BE2C (cell line): ENCODE results near the gene NAA20.
A peak's percentile ranks its signal among the peaks of the same experiment; 100 is the strongest.

Experiments used
- DNase-seq: peaks from one replicate; pipeline ENCODE4 v3.0.0-alpha.2; 2020
- H3K27me3 ChIP-seq: fragments of 250-450 bp; sonication (Bioruptor Pico); 2 replicates; pipeline ENCODE4 v1.5.1; 2020; ENCODE audit warnings: mild to moderate bottlenecking
- H3K36me3 ChIP-seq: fragments of 250-450 bp; sonication (Bioruptor Pico); 2 replicates; pipeline ENCODE4 v1.5.1; 2020; ENCODE audit warnings: mild to moderate bottlenecking
- H3K4me1 ChIP-seq: fragments of 250-450 bp; sonication (Bioruptor Pico); 2 replicates; pipeline ENCODE4 v1.5.1; 2020
- H3K4me3 ChIP-seq: 2 replicates; pipeline ENCODE4 v1.5.1; 2011; ENCODE audit warnings: low read depth, low read length
- H3K9me3 ChIP-seq: fragments of 250-450 bp; sonication (Bioruptor Pico); 2 replicates; pipeline ENCODE4 v1.5.1; 2020
- CTCF ChIP-seq: IDR thresholded peaks from 2 replicates; pipeline ENCODE4 v1.5.1; 2012; ENCODE audit warnings: mild to moderate bottlenecking, low read depth, low read length

The NAA20 gene

DNA sequence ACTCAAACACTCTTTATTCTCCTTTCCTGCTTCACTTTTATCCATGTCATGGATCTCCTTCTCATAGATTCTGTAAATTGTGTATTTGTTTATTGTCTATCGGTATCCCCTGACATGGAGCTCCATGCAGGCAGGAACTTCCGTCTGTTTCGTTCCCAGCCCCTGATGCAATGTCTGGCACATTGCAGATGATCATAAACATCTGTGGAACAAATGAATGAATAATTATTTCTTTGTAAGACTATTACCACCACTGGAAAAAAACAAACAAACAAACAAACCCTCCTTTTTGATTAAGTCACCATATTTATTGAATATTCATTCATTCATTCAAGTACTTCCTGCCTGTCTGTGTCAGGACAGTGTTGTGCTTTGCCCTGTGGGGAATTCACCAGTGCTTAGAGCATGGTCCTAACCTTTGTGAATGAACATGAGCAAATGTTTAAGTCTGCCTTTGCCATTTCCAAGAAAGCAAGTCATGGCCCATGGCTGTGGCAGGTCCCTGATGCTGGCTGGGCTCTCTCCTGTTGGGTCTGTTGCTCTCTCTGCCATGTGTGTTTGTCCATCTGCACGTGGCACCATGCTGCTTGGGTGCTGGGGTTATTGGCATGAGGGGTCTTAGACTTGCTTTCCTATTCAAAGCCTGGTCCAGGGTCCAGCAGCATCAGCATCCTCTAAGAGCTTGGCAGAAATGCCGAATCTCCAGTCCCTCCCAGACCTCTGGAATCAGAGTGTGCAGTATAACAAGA, 47.5 kb upstream of the NAA20 start:
- DNase-seq: no peak
- no peaks in the 10 kb centered on the region for H3K27me3 ChIP-seq
- no peak overlapping the region for H3K4me3 ChIP-seq
- no peaks in the 10 kb centered on the region for H3K9me3 ChIP-seq
- H3K36me3 ChIP-seq: no peaks in the 10 kb centered on the region
- H3K4me1 ChIP-seq: no peaks in the 10 kb centered on the region
- no peak for TF ChIP-seq CTCF

DNA sequence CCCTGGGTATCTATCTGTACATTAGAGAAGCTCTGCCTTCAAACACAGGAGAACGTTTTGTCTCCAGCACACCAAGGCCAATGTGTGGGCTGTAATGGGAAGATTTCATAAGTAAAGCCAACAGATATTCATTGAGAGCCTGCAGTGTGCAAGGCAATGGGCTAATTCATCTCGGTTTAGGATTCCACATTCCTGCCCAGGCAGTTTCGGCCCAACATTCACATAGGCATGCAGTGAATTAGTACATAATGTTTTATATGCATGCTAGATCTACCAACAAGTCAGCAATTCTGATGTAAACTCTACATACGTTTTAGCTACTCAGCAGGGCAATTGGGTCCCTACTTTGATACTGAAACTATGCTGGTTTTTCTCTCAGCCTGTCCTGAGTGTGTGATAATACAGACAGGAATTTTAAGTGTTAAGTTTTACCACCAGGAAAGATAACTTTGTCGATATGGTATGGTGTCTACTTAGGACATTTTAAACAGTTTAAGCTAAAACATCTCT, 46.9 kb upstream of the NAA20 start:
- DNase-seq: no peak
- no peaks in the 10 kb centered on the region for H3K27me3 ChIP-seq
- no peak overlapping the region for H3K4me3 ChIP-seq
- TF ChIP-seq CTCF: no peak
- no peaks in the 10 kb centered on the region for H3K36me3 ChIP-seq
- no peaks in the 10 kb centered on the region for H3K9me3 ChIP-seq
- no peaks in the 10 kb centered on the region for H3K4me1 ChIP-seq

- no peak for TF ChIP-seq CTCF
- H3K36me3 ChIP-seq: no peaks in the 10 kb centered on the region
- DNase-seq: no peak
- H3K4me1 ChIP-seq: no peaks in the 10 kb centered on the region
- no peaks in the 10 kb centered on the region for H3K27me3 ChIP-seq
- H3K4me3 ChIP-seq: no peak overlapping the region
- H3K9me3 ChIP-seq: no peaks in the 10 kb centered on the region
These were observed 46.0 kb upstream of the NAA20 start for GRCh38 chr20:19971116-19971515.

GRCh38 chr20:19973961-19974629, 43.1 kb upstream of the NAA20 start:
- no peaks in the 10 kb centered on the region for H3K27me3 ChIP-seq
- H3K9me3 ChIP-seq: no peaks in the 10 kb centered on the region
- TF ChIP-seq CTCF: no peak
- H3K36me3 ChIP-seq: no peaks in the 10 kb centered on the region
- DNase-seq: no peak
- peak overlapping the region; percentile 70 for H3K4me3 ChIP-seq
- no peaks in the 10 kb centered on the region for H3K4me1 ChIP-seq

DNA sequence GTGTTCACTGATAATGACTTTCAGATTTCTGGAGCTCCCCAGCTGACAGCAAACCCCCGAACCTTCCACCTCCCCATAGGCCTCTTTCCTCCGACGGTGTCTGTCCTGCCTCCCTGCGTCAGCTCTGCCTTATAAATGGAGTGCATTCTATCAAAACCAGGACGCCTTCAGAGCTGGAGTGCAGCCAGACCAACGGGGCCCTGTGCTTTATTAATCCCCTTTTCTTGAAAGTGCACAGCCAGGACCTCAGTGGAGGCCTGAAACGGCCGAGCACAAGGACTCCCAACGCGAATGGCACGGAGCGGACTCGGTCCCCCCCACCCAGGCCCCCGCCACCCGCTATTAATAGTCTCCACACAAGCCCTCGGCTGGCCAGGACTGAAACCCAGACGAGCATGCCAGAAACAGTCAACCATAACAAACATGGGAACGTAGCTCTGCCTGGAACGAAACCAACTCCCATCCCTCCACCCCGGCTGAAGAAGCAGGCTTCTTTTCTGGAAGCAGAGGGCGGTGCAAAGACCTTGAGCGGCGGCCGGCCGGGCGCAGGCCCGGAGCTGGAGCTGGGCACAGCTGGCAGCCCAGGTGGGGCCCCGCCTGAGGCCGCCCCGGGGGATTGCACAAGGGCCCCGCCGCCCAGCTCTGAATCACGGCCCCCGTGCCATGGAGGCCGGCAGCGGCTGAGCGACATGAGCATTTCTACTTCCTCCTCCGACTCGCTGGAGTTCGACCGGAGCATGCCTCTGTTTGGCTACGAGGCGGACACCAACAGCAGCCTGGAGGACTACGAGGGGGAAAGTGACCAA, 42.3 kb upstream of the NAA20 start:
- no peaks in the 10 kb centered on the region for H3K4me1 ChIP-seq
- no peaks in the 10 kb centered on the region for H3K36me3 ChIP-seq
- no peaks in the 10 kb centered on the region for H3K27me3 ChIP-seq
- H3K9me3 ChIP-seq: no peaks in the 10 kb centered on the region
- H3K4me3 ChIP-seq: peak overlapping the region; percentile 70
- peak; percentile 71 for DNase-seq
- TF ChIP-seq CTCF: no peak
